HG03521 (cell line): ENCODE results near the gene NKAIN4.

ENCODE experiments used
- ATAC-seq: cut with Tn5 transposase; IDR thresholded peaks from one replicate; pipeline ENCODE4 v1.9.1; 2021; ENCODE audit warnings: mild to moderate bottlenecking, moderate library complexity; ENCODE audit not compliant: unreplicated experiment

Gene NKAIN4

DNA sequence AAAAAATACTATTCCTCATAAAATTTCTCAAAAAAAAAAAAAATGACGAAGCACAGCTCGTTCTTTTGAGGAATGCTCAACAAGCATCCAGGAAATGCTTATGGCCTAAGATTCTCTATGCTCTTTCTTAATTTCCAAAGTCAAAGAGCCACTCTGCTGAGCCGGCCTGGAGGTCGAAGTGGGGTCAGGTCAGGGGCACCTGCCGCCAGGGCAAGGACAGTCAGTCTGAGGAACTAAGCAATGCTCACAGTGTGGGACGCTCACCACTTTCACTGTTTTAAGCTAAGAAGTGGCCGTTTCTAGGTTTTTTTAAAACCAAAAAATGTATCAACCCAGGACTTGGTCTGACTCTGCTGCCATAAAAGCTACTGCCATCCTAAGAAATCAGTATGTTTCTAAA is 55.7 kb downstream of the NKAIN4 start:
- no peak for ATAC-seq

DNA sequence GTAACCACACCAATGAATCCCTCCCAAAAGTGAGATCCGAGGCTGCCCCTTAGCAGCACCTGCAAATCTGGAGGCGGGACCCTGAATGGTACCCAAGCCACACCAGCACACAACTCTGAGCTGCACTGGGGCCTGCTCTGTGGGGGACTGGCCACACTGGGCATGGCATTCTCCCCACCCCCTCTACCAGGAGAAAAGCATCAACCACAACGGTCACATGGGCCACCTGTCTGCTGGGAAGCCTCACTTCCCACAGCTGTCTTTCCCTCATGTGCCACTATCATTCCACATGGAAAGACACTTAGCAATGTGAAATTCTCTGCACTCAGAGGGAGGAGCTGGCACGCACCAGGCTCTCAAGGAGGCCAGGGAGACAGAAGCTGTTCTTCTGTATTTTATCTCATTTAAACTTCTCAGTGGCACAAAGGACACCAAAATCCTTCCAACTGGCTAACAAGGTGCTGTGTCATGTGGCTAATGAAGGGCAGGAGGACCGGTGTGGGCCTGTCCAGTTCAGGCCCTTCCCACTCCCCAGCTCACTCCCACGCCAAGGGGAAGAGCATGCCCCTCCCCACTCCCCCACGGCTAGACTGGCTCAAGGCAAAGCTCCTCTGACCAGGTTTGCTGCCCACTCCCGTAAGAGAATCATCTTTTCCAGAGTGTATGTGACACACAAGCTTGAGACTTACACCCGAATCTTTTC is 57.3 kb downstream of the NKAIN4 start:
- ATAC-seq: no peak

DNA sequence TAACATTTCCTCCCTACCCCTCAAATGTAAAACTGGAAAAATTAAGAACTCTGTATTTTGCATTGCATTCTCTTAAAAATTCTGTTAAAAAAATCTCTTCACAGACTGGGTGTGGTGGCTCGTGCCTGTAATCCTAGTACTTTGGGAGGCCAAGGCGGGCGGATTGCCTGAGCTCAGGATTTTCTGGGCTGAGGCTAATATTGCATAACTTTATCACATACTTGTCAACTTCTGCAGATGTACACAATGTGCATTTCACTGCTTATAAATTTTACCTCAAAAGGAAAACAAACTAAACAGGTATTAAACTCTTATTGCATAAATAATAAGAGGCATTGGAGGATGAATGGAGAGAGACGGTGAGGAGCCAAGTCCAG is 59.5 kb downstream of the NKAIN4 start:
- no peak for ATAC-seq

DNA sequence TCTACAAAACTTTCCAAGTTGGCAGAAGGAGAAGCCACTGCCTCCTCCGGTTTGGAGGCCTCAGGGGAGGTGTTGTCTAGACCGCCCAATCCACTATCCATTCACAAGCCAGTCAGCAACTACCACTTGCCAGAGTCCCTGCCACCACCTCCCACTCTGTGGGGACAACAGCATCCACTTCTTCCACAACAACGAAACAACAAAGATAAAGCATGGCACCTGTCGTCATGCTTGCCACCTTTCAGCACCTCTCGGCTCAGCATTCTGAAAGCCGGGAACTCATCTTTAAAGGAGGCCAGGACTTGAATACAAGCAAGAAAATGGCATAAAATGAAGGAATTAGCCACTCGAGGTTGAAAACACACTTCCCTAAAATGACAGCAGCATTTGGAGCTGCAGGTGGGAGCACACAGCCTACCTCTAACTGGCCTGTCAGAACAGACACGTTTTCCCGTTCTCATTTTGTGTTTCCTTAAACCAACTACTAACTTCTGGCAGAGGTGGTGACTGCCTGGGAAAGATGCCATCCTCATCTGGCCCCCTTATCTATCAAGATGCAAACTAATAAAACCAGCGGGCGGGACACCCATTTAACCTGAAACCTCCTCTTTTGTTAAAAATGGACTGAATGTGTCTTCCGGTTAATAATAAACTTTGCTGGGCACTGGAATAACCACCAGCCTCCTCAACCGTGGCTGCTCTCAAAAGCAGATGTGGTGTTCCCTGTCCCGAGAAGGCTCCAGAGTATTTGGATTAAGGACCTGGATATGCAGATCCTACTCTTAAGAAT is 60.1 kb downstream of the NKAIN4 start:
- ATAC-seq: no peak

DNA sequence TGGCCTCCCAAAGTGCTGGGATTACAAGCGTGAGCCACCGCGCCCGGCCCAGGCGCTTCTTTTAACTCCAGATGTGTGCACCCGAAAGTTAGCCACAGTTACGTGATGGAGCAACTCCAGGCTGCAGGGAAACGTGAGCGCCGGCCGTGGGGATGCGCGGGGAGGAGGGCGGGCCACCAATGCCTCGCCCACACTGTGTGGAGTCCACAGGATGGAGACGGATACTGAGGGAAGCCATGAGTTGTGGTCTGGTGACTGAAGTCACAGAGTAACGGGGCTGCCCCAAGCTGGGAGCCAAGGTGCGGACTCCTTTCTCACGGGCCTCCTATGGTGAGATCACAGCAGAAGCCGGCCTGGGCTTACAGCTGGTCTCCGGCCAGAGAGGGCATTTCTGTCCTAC is 61.5 kb downstream of the NKAIN4 start:
- no peak for ATAC-seq

DNA sequence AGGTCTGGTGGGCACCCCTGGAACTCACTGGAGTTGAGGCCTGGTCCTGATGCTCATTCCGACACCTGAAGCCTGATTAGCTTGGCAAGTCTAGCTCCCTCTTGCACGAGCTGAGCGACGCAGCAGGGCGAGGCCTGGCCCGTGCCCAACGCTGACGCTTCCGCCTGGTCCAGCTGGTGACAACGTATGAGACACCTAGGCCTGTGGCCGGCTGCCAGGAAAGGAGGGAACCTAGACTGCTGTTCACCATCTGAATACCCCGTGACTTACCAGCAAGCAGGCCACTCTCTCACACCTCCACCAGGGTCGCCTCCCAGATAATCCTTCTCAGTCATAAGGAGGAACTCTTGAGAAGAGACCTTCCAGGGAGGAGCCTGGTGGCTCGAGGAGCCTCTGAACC is 62.9 kb downstream of the NKAIN4 start:
- ATAC-seq: no peak

DNA sequence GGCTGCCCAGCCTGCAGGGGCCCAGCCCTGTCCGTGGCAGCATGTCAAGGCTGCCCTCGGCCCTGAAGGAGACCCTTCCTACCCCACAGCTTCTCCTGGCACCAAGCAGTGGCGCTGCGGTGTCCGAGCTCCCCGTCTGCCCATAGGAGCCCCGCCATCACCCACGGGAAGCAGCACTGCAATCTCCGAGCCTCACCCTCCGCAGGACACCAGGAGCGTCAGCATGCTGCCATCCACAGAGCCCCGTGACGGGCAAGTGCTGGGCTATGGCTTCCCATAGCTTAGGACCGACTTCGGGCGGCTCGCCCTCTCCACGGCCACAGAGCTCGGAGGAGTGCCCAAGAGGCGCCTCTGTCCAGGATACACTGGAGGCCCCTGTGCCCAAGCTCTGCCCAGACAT is 63.4 kb downstream of the NKAIN4 start:
- no peak for ATAC-seq
